Renal cortex interstitium (tissue), 15 donors: ENCODE data around the gene PCDHGB2. TPM values are rescaled to one million over a fixed set of nuclear protein-coding genes. Genes with fewer than 3 reads are reported as not detected.
A peak's percentile ranks its signal among the peaks of the same experiment; 100 is the strongest.
"Not testable (repeated sequence)": the region's sequence is repeated elsewhere in the genome, so short reads cannot be mapped to it uniquely, and the experiment has no call there.

Experiments used
- DNase-seq, 11 donors: peaks; one replicate each; pipeline ENCODE4 v3.0.0-alpha.2; 2013; ENCODE audit warnings: low read depth in 9 of 11, low spot score in 4 of 11; ENCODE audit errors: extremely low read depth in 1 of 11
- long read RNA-seq, 16 experiments: transcript quantifications; one replicate each; lab custom pipeline, GENCODE V29; 2026
- polyA plus RNA-seq, 3 donors: library from polyadenylated mRNA; unstranded; fragments of 120-200 nt; gene quantifications; one replicate each; pipeline ENCODE4 v1.2.1, GENCODE V29; 2013; ENCODE audit not compliant: insufficient read length in 3 of 3

Gene PCDHGB2
- 1 to 10 TPM; 3.5 to 4.3 (median 3.8) TPM for polyA plus RNA-seq
- long read RNA-seq, donor 1, result 0 reads
- long read RNA-seq, donor 2, partial matches to known transcripts, result 0 of 1 reads
- long read RNA-seq, donor 2, other reads (novel, unspliced or antisense), result 0 of 1 reads
- long read RNA-seq, donor 3, full-length matches to known transcripts, result 7 of 7 reads
- long read RNA-seq, donor 3, partial matches to known transcripts, result 0 of 7 reads
- long read RNA-seq, donor 3, other reads (novel, unspliced or antisense), result 0 of 7 reads
- long read RNA-seq, donor 4, full-length matches to known transcripts, result 5 of 5 reads
- long read RNA-seq, donor 4, partial matches to known transcripts, result 0 of 5 reads
- long read RNA-seq, donor 4, other reads (novel, unspliced or antisense), result 0 of 5 reads
- long read RNA-seq, donor 5, result 0 reads
- long read RNA-seq, donor 6, transcript PCDHGB2-202 (1 exons, 2,588 nt), result major isoform, 8 of 8 reads
- long read RNA-seq, donor 6, partial matches to known transcripts, result 0 of 8 reads
- long read RNA-seq, donor 6, other reads (novel, unspliced or antisense), result 0 of 8 reads
- long read RNA-seq, donor 7, partial matches to known transcripts, result 0 of 3 reads
- long read RNA-seq, donor 7, other reads (novel, unspliced or antisense), result 0 of 3 reads
- long read RNA-seq, donor 8, result 0 reads
- long read RNA-seq, donor 9, partial matches to known transcripts, result 0 of 3 reads
- long read RNA-seq, donor 9, other reads (novel, unspliced or antisense), result 0 of 3 reads
- long read RNA-seq, donor 10, full-length matches to known transcripts, result 3 of 3 reads
- long read RNA-seq, donor 10, partial matches to known transcripts, result 0 of 3 reads
- long read RNA-seq, donor 10, other reads (novel, unspliced or antisense), result 0 of 3 reads
- long read RNA-seq, donor 11, full-length matches to known transcripts, result 3 of 3 reads
- long read RNA-seq, donor 11, partial matches to known transcripts, result 0 of 3 reads
- long read RNA-seq, donor 11, other reads (novel, unspliced or antisense), result 0 of 3 reads
- long read RNA-seq, donor 12, full-length matches to known transcripts, result 1 of 1 reads
- long read RNA-seq, donor 12, partial matches to known transcripts, result 0 of 1 reads
- long read RNA-seq, donor 12, other reads (novel, unspliced or antisense), result 0 of 1 reads
- long read RNA-seq, donor 13, result 0 reads
- long read RNA-seq, donor 14, full-length matches to known transcripts, result 4 of 4 reads
- long read RNA-seq, donor 14, partial matches to known transcripts, result 0 of 4 reads
- long read RNA-seq, donor 14, other reads (novel, unspliced or antisense), result 0 of 4 reads
- long read RNA-seq, donor 15, partial matches to known transcripts, result 0 of 3 reads
- long read RNA-seq, donor 15, other reads (novel, unspliced or antisense), result 0 of 3 reads
- long read RNA-seq, donor 16, full-length matches to known transcripts, result 13 of 13 reads
- long read RNA-seq, donor 16, partial matches to known transcripts, result 0 of 13 reads
- long read RNA-seq, donor 16, other reads (novel, unspliced or antisense), result 0 of 13 reads

DNA sequence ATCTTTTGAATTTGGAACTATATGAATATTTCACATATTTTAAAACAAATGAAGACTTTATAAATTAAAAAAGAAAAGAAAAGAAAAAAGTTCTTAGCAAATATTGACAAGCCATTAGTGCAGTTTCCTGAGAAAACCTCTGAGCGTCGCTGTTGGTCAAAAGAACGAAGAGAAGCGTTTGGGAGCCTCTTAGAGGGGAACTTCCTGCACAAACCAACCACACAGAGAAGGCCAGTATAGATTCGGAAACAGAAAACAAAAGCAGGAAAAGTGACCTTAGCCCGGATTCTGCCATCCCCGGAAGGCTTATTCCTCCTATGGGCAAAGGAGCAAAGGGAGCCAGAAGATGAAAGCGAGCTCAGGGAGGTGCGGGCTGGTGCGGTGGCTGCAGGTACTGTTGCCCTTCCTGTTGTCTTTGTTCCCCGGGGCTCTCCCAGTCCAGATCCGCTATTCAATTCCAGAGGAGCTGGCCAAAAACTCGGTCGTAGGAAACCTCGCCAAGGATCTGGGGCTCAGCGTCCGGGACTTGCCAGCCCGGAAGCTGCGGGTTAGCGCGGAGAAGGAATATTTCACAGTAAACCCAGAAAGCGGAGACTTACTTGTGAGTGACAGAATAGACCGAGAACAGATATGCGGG, at the start of gene PCDHGB2:
Gene PCDHGB2, plus strand, starts transcription at position 205 of the 637 bp plus-strand sequence. Its CDS starts 142 bp downstream, at position 347.
- no peak for DNase-seq

DNA sequence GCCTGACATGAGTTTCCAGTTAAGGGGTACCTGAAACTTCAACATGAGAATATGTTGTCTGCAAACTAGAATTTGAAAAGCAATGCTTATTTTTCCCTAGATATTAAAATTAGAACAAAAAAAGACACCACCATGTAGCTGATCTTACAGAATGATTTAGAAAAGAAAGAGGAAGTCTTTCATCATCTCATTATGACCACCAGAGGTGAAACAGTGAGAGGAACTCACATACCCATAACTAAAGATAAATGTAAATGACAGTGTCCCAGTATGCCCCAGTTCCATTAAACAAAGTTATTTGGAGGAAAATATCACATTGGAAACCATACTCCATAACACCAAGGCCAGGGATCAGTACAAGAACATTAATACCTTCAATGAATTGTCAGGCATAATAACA, 46.1 kb upstream of the PCDHGB2 start:
- DNase-seq, result no peak

DNA sequence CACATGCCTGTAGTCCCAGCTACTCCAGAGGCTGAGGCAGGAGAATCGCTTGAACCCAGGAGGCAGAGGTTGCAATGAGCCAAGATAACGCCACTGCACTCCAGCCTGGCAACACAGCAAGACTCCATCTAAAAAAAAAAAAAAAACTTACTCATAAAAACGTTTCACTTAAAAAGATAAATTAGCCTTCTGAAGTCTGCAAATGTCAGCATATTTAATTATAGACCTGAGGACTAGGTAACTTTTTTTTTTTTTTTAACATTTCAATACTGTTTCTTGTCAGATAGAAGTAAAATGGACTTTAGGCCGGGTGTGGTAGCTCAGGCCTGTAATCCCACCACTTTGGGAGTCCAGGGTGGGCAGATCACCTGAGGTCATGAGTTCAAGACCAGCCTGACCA, 42.8 kb upstream of the PCDHGB2 start:
- not testable (repeated sequence) for DNase-seq

DNA sequence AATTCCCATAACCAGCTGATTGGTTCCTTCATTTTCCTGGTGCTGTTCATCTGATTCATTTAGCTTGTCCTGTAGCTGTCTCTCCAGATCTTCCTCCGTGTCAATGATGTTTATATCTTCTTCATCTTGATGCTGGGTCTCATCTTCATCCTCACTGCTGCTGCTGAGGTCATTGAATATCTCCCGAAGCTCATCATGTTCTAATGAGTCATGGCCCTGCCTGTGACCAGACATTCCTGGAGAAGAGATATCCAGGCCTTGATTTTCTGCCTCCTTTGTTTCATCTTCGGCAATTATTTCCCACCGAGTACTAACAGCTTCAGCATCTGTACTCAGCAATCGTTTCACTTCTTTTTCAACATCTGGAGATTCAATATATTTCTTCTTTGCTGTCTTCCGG, 40.6 kb upstream of the PCDHGB2 start:
- no peak for DNase-seq

DNA sequence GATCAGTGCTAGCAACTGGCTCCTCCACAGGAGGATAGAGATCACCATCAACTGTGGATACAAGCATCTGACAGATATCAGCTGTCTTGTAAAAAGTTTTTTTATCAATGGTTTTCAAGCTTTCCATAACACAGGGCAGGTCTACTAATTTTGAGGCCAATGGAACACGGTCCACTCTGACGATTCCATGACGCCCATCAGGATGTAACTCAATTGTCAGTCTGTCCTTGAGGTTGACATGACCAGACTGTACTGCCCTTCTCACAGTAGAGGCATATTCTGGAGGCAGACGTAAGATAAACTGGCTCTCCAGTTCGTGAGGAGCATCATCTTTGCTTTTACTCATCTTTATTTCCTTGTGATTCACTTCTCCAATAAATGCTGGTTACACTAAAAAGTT, 40.1 kb upstream of the PCDHGB2 start:
- DNase-seq, result no peak

DNA sequence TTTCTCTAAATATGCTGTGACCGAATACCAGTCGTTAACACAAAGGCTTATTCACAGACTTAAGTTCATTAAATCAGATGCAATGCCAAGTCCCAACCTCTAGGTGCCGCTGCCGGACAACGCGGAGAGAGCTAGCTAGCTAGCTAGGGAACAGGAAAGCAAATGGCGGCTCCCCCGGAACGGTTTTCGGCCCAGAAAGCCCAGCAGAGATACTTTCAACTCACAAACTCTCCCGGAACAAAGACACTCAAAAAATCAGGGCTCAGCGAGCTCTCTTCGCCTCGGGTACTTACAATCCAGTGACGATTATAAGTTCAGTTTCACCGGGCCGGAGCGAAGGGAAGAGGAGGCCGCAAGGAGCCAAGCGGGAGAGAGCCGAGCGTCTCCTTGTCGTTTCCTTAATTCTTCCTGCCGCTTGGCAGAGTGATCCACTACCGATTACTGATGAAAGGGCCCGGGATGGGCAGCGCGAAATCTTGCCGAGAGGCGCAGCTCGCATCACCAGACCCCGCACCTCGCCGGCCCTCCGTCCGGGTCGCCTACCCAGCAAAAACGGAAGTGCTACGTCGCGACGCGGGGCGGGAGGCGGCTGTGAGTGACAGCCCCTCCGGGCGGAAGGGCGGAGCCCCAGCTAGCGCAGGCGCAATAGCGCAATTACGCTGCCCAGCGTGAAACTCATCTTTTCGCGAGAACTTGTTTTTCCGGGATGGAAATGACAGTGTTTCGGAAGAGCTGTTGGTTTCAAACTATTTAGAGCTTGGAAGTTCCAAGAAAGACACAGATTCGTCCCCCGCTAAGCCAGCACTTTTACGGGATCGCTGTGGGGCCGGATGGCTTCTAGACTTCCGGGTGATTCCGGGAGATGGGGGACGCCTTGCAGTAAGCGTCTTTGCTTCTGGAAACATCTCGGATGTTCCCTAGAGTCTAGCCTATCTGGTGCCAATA, 39.3 kb upstream of the PCDHGB2 start, which contains the start of gene TAF7:
Gene TAF7, minus strand, starts transcription at position 560 of the 945 bp plus-strand sequence. CDS start 740 bp downstream, outside the sequence.
- DNase-seq, result peak; percentile 86 to 94 (median 93)

DNA sequence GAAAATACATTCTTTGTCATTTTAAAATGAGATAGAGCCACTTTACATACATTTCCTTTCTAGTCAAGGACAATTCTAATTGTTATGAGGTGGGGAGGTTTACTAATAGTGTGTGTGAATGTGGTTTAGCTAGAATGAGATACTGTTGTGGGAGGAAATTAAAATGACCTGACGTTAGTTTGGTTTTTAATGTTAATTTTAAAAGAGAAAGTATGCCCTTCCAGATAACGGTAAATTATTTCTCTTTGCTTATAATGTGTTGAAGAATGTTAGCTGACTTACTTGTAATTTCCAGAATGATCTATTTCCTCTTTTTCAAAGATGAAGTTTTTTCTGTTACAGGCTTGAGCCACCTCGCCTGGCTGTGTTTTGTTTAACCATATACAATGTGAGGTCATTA, 37.5 kb upstream of the PCDHGB2 start:
- DNase-seq, result no peak

DNA sequence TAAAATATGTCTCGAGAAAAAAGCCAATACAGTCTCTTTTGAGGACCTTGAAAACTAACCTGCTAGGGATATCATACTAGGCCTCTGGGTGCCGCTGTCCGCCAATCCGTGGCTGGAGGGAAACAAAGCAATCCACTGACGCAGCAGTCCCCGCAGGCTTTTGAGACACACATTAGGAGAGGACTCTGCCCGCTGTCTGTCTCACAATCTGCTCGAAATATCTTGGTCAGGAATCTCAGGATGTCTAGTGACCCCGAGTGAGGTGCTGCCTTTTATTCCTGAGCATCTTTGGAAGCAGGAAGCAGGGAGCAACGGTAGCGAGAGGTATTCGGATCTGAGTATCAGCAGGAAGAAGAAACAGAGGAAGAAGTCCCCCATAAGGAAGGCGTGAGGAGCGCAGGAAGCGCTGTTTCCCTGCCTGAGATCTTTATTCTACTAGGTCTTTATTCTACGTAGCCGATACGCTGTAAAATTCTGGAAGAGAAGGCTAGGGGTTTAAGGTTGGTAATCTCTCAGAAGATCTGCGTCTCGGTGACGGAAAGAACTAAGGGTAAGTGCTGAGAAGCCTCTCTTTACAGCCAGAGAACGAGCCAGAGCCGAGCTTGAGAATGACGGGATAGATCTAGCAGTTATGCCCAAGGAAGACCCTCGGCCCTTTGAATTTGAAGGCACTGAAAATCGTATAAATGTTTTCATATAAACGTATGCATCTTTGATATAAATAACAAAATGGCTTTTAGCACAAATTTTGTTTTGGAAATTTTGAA, 33.5 kb upstream of the PCDHGB2 start:
- peak in 2 of 11 donors; percentile 19 to 22 for DNase-seq

DNA sequence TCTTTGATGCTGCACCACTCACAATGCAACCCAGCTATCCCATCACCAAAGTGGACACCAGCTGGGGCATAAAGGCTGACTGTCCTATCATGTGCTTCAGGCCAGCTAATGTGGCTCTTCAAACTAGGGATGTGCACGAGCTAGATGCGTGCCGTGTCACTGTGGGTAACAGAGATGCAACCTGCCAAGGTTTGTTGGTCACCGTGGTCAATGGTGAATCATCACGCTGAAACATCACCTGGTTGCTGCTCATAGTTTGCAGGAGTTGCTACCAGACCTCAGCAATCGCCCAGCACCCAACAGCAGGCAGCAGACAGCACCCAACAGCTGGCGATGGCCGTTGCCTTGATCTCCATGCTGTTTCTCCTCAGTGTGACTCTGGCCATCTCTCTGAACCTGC, 31.6 kb upstream of the PCDHGB2 start:
- DNase-seq, result no peak

DNA sequence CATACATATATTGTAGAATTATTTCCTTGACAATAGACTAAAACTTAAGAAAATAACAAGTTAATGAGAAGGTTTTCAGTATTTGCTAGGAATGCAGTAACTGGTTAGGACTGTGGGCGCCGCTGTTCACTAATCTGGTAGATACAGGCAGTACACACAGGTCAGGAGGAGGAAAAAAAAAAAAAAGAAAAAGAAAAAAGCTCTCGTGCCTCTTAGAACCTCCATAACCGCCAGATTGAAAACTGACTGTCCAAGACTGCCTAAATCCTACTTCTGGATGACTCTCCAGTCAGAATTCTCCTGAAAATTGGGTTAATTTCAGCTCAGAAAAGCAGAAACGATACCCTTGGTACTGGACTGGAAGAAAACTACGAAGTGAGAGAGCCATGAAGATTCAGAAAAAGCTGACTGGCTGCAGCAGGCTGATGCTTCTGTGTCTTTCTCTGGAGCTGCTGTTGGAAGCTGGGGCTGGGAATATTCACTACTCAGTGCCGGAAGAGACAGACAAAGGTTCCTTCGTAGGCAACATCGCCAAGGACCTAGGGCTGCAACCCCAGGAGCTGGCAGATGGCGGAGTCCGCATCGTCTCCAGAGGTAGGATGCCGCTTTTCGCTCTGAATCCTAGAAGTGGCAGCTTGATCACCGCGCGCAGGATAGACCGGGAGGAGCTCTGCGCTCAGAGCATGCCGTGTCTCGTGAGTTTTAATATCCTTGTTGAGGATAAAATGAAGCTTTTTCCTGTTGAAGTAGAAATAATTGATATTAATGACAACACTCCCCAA, 29.3 kb upstream of the PCDHGB2 start, which contains the start of gene PCDHGA1:
Gene PCDHGA1, plus strand, starts transcription at position 216 of the 782 bp plus-strand sequence.
- no peak for DNase-seq

DNA sequence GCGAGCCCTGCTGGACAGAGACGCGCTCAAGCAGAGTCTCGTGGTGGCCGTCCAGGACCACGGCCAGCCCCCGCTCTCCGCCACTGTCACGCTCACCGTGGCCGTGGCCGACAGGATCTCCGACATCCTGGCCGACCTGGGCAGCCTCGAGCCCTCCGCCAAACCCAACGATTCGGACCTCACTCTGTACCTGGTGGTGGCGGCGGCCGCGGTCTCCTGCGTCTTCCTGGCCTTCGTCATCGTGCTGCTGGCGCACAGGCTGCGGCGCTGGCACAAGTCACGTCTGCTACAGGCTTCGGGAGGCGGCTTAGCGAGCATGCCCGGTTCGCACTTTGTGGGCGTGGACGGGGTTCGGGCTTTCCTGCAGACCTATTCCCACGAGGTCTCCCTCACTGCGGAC, 27.2 kb upstream of the PCDHGB2 start:
- not testable (repeated sequence) for DNase-seq

DNA sequence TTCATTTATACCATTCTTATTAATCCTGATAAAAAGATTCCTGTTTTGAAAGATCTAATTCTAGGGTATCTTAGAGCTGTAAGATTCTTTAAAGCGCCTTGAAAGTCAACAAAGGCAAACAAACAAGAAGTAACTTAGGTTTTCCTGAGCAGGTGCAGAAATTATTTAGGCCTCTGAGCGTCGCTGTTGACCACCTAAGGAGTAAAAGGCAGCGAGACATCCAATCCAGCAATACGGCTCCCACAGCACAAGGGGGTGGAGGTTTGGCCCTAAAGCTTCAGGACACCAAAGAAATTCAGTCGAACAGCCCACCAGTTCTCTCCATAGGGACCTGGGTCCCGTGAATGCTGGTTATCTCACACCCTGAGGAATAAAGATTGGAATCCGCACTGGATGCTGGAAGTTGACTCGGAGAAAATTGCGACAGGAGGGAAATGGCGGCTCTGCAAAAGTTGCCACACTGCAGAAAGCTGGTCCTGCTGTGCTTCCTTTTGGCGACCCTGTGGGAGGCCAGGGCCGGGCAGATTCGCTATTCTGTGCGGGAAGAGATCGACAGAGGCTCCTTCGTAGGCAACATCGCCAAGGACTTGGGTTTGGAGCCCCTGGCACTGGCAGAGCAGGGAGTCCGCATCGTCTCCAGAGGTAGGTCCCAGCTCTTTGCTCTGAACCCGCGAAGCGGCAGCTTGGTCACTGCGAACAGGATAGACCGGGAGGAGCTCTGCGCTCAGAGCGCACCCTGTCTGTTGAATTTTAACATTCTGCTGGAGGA, 21.1 kb upstream of the PCDHGB2 start, which contains the start of gene PCDHGA2:
Gene PCDHGA2, plus strand, starts transcription at position 223 of the 769 bp plus-strand sequence.
- DNase-seq, result peak in 6 of 11 donors; percentile 30 to 55 (median 38)

DNA sequence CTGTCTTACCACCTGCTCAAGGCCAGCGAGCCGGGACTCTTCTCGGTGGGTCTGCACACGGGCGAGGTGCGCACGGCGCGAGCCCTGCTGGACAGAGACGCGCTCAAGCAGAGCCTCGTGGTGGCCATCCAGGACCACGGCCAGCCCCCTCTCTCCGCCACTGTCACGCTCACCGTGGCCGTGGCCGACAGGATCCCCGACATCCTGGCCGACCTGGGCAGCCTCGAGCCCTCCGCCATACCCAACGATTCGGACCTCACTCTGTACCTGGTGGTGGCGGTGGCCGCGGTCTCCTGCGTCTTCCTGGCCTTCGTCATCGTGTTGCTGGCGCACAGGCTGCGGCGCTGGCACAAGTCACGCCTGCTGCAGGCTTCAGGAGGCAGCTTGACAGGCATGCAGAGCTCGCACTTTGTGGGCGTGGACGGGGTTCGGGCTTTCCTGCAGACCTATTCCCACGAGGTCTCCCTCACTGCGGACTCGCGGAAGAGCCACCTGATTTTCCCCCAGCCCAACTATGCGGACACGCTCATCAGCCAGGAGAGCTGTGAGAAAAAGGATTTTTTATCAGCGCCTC, 18.9 kb upstream of the PCDHGB2 start:
- DNase-seq, result not testable (repeated sequence)

DNA sequence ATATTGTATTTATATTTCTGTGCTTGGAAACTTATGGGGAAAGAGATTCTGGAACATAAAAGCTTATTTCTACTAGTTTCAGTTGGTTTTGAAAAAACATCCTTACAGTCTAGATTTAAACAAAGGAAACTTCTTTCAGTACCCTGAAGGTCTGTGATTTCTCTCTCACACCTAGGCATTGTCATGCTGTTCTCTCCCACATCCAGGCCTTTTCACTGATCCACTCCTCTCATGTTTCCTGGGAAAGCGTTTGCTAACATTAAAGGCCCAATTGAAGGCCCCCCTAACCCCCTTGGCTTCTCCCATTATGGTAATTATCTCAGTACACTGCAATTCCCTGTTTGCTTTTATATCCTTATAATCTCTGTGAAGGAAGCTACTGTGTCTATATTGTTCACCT, 17.0 kb upstream of the PCDHGB2 start:
- no peak for DNase-seq
